HG03520 (cell line): ENCODE measurements around the gene INHA.

Experiments
- ATAC-seq: cut with Tn5 transposase; IDR thresholded peaks from one replicate; pipeline ENCODE4 v1.9.1; 2021; ENCODE audit warnings: mild to moderate bottlenecking, moderate library complexity; ENCODE audit not compliant: unreplicated experiment

Gene INHA

DNA sequence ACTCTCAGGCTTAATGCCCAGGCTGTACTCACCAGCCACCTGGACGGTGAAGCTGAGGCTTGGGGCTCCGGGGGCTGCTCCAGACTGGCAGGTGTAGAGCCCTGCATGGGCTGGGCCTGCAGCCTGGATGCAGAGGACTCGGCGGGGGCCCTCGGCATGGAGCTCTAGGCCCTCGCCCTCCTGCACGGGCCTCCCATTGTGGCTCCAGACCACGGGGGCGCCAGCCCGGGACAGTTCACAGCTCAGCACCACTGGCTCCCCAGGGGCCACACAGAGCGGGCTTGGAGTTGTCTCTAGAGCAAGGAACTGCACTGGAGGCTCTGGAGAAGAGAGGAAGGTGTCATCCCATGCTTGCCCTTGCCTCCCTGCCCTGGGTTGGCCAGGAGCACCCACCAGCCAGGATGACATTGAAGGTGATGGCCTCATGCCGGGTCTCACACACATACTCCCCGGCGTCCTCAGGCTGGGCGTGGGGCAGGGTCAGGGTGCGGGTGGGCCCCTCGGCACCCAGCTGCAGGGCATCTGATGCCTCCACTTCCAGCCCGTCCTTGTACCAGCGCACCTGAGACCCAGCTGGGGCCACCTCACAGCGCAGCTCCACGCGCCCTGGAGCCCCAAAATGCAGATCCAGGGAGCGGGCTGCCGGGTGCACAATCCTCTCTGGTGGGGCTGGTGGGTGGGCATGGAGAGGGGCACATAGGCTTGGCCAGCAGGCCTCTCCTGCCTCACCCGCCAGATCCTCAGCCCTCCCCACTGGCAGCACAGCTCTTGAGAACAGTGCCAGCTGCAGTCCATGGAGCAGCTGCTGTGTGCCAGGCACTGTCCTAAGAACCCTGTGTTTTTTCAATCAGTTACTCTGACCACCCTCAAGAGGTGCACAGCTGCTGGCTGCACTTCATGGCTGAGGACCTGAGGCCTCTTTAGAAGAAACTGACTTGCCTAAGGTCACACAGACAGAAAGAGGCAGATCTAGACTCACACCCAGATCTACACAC, 14.0 kb upstream of the INHA start:
- no peak for ATAC-seq

DNA sequence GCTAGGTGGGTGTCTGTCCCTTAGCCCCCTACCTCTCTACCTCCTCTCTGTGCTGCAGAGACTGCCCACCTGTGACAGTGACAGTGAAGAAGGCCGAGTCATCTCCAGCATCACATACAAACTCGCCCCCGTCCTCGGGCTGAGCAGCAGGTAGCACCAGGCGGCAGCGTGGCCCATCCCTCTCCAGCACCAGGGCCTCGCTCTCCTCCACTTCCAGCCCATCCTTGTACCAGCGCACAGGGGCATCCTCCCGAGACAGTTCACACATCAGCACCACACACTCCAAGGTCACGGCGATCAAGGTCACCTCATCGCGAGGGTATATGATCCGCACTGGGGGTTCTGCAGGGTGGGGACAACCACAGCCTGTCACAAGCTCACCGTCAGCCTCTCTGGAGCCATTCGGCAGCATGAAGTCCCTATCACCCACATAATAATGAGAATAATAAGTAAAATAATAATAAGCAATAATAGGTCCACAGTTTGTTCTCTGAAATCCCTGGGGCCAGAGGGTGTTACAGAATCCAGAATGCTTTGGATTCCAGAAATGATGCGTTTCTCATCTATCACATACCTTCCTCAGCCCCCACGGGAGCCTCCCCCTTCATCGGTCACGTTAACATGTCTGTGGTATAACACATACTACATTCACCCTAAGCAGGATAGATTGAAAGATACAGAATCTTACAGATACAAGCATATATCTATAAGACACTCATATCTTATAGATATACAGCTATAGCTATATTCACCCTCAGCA, 12.8 kb upstream of the INHA start:
- no peak for ATAC-seq

DNA sequence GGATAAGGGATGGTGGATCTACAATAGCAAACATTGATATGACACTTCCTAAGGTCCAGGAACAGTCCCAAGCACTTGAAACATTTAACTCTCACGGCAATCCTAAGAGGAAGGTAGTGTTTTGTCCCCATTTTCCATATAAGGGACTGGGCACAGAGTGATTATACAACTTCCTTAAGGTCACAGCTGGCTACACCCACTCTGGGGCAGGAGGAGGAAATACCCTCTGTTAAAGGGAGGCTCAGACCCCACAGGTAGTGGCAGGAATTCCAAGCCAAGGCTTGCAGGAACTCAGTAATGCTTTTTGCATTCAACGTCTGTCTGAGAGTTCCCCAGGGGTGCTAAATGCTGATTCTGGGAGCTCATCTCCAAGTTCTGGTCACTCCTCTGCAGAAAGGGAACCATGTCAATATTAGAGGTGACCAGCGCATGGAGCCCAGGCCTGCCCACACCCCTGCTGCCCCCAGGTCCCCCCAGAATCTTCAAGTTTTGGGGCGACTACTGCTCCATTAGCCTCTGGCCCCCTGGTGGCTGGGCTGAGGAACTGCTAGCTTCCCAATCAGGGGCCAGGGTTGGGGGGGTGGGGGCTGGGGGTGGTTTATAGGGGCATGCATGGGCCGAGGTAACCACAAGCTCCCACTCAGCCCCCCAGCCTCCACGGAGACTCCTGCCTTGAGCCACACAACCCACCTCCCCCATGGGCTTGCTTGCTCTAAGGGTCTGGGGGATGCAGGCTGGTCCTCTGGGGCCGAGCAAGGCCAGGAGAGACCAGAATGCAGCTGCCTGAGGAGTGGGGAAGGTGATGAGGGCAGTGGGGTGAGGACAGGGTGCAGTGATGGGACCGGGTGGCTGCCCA, 11.8 kb upstream of the INHA start:
- peak; percentile 55 for ATAC-seq

DNA sequence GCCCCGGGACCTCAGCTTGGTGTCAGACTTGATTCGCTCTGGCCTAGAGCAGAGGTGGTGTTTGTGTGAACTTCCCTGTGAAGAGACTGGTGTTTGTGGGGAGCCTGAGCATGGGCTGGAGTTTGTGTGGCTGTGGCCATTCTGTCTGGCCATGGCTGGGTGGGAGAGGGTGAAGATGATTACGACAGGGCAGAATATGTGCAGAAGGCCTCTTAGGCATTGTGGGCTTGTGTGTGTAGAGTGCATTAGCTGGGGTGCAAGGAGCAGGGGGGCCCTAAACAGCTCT, 11.3 kb upstream of the INHA start:
- no peak for ATAC-seq

DNA sequence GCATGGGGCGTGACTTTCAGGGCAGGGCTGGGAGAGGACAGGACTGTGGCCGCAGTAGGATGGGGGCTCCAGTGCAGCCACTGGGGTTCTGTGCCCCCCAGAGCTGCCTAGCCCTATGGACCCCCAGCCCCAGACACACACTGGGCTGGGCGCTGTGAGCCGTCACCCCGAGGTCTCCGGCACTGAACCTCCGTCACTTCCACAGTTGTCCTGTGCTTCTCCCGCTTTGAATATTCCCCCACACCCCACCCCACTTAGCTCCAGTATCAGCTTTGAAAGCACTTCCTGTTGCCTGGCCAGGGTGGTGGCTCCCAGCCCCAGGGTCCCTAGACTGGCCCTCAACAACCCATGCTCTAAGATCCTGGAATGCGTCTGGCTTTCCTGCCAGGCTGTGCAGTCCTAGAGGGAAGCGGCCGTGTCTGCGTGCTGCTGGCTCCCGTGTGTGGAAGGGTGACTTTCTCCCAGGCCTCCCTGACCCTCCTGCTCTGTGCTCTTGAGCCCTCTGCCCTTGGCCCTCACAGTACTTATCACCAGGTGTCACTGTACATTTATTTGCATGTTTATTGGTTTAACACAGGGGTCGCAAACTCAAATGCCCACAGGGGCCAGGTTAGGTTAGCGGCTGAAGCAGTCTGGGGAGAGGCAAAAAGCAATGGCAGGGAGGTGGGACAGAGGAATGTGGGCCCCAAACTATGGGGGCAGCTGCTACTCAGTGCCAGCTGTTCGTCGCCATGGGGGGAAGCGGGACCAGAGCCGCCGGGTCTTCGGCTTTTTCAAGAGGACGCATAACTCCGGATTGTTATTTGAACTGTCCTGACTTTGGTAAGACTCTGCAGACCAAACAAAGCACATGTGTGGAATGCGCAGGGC, 10.7 kb upstream of the INHA start:
- ATAC-seq = no peak

DNA sequence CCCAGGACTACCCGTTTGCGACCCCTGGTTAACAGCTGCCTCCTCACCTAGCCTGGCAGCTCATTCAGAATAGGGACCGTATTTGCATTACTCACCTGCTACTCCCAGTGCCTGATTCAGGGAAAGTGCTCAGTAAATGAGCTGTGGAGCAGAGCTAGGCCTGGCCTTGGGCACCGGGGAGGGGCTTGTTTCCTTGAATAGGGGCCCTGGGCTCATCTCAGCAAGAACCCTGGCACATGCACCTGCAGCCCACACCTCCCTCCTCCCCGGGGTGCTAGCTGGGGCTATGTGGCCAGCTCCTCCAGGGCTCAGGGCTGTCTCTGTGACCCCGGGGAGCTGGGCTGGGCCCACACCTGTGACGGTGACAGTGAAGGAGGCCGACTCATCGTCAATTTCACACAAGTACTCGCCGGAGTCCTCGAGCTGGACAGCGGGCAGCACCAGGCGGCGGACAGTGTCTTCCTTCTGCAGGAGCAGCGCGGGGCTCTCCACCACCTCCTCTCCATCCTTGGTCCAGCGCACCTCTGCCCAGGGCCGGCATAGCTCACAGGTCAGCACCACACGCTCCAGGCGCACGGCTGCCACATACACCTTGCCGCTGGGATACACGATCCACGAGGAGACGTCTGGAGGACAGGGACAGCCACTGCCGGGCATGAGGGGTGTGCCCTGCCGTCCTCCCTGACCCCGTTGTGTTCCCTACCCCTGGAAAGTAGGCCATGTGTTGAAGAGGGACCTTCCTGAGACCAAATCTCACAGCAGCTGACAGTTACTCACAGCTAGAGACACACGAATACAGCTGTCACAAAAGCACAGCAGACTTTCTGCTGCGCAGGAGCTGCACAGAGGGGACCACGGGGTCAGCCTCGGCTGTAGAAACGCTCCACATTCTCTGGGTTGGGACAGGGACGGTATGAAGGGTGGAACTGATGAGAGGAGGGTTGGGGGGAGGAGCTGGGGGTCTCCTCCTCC, 9.8 kb upstream of the INHA start:
- ATAC-seq = no peak

DNA sequence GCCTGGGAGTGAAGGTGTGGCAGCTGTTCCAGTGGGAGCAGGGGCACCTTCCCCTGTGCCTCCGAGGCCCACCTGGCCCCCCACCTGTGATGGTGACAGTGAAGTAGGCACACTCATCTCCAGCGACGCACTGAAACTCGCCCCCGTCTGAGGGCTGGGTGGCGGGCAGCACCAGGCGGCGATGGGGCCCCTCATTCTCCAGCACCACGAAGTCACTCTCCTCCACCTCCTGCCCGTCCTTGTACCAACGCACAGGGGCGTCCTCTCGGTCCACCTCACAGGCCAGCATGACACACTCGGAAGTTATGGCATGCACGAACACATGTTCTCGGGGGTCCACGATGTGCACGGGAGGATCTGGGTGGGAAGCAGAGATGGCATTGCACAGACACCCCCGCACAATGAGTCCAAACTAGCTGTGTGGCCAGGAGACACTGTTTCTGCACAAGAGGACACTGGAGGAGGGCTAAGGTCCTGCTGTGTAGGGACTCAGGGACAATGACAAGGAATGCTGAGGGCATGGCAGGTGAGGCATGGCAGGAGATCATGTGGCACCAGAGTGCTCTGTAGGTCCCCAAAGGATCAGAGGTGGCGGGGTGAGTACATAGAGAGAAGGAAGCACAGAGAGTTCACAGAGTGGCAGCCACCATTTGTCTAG, 8.7 kb upstream of the INHA start:
- no peak for ATAC-seq

DNA sequence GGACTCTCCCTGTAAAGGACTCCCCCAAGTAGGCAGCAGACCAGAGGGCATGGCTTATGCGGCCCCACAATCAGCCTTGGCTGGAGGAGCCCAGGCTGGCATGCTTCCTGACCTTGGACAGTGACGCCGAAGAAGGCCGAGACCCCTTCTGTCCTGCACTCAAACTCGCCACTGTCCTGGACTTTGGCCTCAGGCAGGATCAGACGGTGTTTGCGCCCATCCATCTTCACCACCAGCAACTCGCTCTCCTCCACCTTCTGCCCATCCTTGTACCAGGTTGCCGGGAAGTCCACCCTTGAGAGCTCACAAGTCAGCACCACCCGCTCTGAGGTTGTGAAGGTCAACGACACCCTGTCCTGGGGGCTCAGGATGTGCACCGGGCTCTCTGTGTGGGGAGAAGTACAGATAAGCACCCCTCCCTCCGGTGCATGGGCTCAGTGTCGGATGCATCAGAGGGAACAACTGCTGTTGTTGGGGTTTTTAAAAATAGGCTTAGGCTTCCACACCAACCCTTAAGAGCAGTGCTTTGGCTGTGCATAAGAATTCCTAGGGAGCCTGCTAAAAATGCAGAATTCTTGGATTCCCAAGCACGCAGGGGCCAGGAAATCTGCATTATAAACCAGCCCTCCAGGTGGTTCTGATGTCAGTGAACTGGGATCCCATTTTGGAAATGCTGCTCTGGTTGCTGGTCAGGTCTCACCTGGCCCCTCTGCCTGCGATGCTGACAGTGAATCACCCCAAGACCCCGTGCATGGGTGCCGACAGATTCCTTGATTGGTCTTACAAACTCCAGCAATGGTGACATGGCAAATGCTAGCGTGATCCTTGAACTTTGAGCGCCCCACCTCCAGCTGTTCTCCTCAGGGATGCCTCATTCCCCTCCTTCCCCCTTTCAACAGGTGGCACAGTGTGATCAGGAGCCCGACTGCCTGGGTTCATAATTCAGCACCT, 6.7 kb upstream of the INHA start:
- no peak for ATAC-seq

DNA sequence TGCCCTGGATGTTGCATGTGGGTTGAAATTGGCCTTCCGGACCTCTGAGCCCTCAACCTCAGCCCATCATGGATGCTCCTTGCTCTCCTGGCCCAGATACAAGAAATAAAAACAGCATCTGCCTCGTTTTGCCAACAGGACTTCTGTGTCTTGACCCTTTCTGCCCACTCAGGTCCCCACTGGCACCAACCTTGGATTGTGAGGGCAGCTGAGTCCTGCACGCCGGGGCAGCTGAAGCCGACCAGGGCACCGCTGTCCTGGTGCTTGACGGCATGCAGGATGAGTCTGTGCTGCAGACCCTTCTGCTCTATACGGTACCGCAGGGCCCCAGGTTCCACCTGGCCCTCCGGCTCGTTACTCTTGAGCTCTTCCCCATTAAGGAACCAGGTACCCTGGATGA, 5.5 kb upstream of the INHA start:
- no peak for ATAC-seq

DNA sequence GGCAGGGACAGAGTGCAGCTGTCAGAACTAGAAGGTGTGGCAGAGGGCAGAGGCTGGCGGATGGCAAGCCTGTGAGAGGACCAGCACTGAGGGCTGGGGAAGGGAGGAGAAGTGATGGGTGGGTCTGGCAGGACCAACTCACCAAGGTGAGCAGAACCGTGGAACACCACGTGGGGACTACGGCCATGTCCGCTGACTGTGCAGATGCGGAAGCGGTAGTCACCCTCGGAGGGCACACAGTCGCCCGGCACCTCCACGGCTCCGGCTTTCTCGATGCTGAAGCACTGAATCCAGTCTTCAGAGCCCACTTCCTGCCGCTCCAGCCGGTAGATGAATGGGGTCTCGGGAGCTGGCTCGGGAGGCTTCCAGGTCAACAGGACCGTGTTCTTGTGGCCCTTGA, 5.0 kb upstream of the INHA start:
- no peak for ATAC-seq

DNA sequence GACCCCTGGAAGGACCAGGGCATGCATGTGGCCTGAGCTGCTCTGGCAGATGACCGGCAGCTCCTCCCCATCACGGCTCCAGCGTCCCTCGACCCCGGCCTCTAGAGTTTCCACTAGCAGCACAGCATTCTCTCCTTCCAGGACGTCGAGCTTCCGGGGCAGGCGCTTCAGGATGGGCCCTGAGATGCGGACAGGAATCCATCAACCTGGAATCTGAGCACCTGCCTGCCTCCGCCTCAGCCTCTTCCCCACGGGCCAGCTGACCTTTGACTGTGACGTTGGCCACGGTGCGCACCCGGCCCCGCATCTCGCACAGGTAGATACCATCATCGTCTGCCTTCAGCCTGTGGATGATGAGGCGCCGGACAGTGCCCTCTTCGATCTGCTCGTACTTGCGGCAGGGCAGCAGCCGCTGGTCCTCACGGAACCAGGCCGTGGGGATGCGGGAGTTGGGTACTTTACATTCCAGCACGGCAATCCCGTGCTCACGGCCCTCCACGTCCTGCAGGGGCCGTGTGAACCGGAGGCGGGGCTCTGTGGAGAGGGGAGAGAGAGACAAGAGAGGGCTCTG, 4.2 kb upstream of the INHA start:
- no peak for ATAC-seq

DNA sequence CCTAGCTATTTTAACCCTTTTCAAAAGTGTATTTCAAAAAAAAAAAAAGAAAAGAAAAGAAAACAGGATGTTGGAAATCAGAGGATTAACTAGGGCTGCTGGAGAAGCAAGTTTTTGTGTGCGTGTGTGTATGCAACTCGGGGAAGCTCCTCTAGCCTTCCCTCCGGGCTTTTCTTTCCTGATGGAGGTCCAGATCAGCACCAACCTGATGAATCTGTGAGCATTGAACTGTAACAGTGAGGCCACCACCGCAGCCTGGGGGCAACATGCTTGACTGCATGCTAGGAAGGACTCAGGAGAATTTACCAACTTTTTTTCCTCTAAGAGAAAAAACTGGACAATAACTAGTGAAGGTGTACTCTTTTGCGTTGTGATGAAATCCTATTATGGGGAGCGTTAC, 3.1 kb upstream of the INHA start:
- ATAC-seq = no peak

DNA sequence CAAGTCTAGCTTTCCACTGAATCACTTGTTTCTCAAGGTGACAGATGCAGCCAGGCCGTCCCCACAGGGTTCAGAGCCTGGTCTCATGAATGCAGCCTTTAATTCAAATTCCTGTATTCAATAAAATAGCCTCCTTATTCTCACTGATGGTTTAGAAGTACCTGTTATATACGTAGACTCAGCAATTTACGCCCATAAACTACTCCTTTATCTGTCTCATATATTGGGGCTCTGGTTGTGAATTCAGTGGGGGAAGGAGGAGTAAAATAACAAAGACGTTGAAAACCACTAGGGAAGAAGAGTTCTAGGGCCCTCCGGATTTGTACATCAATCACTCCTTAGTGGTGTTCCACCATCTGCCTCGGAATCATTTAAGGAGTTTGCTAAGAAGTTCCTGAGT, 2.5 kb upstream of the INHA start:
- ATAC-seq = no peak

DNA sequence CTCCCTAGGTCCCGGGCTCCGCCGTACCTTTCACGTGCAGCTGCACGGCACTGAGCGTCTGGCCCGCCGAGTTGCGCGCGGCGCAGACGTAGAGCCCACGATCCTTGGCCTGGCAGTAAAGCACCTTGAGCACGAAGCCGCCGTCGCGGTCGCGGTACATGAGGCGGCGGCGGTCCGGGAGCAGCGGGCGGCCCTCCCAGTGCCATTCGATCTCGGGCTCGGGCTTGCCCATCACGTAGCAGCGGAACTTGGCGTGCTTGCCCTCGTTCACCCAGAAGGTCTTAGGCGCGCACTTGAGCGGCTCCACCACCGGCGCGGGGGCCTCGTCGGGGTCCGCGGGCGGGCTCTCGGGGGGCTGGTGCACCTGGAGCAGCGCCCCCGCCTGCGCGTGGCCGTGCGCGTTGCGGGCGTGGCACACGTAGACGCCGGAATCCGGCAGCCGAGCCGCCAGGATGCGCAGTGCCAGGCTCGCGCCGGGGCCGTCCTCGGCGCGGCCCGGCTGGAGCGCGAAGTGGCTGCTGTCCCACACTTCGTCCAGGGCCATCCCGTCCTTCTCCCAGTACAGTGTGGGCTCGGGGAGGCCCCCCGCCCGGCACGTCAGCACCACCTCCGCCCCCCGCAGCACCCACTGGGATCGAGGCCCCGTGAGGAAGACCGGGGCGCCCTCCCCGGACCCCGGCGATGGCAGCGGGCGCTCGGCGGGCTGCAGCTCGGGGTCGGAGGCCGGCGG, 1.8 kb upstream of the INHA start:
- ATAC-seq = no peak

DNA sequence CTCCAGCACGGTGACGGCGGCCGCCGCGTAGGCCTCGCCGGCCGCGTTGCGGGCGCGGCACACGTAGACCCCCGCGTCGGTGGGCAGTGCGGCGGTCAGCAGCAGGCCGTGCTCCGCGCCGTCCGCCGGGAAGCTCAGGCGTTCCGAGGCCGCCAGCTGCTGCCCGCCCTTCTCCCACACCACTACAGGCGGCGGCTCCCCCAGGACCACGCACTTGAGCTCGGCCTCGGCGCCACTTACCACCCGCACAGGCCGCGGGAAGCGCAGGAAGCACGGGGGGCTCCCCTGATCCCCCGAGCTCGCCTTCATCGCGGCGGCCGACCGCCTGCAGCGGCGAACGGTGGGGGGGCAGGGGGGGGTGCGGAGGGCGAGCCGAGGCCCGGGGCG, 1.2 kb upstream of the INHA start:
- ATAC-seq = no peak

DNA sequence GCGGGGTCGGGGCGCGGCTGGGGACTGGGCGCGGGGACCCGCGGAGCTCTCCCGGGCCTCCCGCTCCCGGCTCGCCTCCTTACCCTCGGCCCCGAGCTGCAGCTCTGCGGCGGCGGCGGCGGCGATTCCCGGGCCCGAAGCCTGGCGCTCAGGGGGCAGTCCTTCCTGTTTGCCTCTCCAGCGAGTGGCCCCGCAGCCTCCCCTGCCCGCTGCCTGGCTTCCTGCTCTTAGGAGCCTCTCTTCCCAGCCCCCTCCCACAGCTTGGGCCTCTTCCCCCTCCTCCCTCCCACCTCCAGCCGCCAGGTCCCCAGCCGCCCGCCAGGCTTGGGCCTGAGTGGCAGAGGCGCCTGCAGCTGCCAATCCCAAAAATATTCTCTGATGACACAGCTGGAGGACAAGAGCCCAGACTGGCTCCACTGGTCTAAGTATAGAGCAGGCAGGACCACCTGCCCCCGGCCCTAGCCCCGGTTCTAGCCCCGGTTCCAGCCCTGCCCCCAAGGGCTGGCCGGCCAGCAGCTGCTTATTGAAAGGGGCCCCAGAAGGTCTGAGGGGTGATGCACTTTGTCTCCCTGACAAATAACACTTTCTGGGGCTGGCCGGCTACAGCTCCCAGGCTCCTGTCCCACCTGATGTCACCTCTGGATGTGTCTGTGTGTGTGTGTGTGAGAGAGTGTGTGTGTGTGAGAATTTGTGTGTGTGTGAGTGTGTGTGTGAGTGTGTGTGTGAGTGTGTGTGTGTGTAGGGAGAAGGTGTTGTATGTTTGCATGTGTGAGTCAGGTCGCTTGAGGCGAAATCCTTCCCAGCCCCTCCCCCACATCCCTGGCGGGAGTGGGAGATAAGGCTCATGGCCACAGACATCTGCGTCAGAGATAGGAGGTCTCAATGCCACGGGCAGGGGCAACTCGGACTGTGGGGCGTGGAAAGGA, 536 bp upstream of the INHA start, which contains the start of gene OBSL1:
TSS of gene OBSL1 (minus strand) at position 229 of the 926 bp plus-strand sequence. CDS start 307 bp downstream, outside the sequence.
- no peak for ATAC-seq
